SK-N-SH (cell line): ENCODE measurements around the gene WSCD1. TPM values are rescaled to one million over a fixed set of nuclear protein-coding genes. Genes with fewer than 3 reads are reported as not detected.

Experiments
- CTCF ChIA-PET: fragments of 300-600, 350-600 bp; formaldehyde crosslinking; extraction: SDS; loops from one replicate; lab custom pipeline; 2021; lab: Yijun Ruan, JAX
- POLR2A ChIA-PET: fragments of 350-600 bp; sonication (Branson Sonifier 250); formaldehyde crosslinking; extraction: SDS; loops from one replicate; lab custom pipeline; 2020; ENCODE audit warnings: antibody characterized with exemption, inconsistent platforms; lab: Yijun Ruan, JAX
- DNase-seq: peaks from one replicate; pipeline ENCODE4 v3.0.0; 2012
- H2AFZ ChIP-seq: fragments of 200-600 bp; sonication (generic); 2 replicates; pipeline ENCODE4 v1.8.1; 2016; ENCODE audit warnings: antibody characterized with exemption, mild to moderate bottlenecking, low read depth
- H3F3A ChIP-seq: fragments of 200-600 bp; sonication (generic); replicated peaks from 2 replicates; pipeline ENCODE3; 2016; ENCODE audit warnings: antibody characterized with exemption, mild to moderate bottlenecking; ENCODE audit not compliant: insufficient read depth
- H3K27ac ChIP-seq, 2 experiments: fragments of 200-500 bp in 1 of 2; fragments of 200-600 bp in 1 of 2; sonication (Bioruptor generic) in 1 of 2; sonication (generic), shearing (Covaris generic) in 1 of 2; 2 replicates each; pipeline versions ENCODE4 v1.5.1 to v1.6.1; 2014 to 2016; ENCODE audit warnings: low read depth in 2 of 2, inconsistent platforms in 1 of 2, low read length in 1 of 2, mild to moderate bottlenecking in 1 of 2, mixed read lengths in 1 of 2
- H3K27me3 ChIP-seq: fragments of 200-600 bp; sonication (generic), shearing (Covaris generic); 2 replicates; pipeline ENCODE4 v1.6.1; 2016; ENCODE audit warnings: mixed run types; ENCODE audit not compliant: insufficient read depth
- H3K36me3 ChIP-seq, 2 experiments: fragments of 200-500 bp in 1 of 2; fragments of 200-600 bp in 1 of 2; sonication (Bioruptor generic) in 1 of 2; sonication (generic) in 1 of 2; replicated peaks in 1 of 2; 2 replicates each; pipeline versions ENCODE3 to v1.5.1; 2014 to 2016; ENCODE audit warnings: low read length in 1 of 2, mild to moderate bottlenecking in 1 of 2; ENCODE audit not compliant: insufficient read depth in 2 of 2, control insufficient read depth in 1 of 2
- H3K4me1 ChIP-seq, 2 experiments: fragments of 200-500 bp in 1 of 2; fragments of 200-600 bp in 1 of 2; sonication (Bioruptor generic) in 1 of 2; sonication (generic), shearing (Covaris generic) in 1 of 2; 2 replicates each; pipeline versions ENCODE4 v1.5.1 to v1.6.1; 2014 to 2016; ENCODE audit warnings: low read depth in 1 of 2, low read length in 1 of 2, mixed run types in 1 of 2; ENCODE audit not compliant: insufficient read depth in 2 of 2, control insufficient read depth in 1 of 2
- H3K4me2 ChIP-seq: fragments of 200-600 bp; sonication (generic), shearing (Covaris generic); 2 replicates; pipeline ENCODE4 v1.6.1; 2017; ENCODE audit warnings: mixed run types
- H3K4me3 ChIP-seq, 2 experiments: fragments of 200-500 bp in 1 of 2; fragments of 200-600 bp in 1 of 2; sonication (Bioruptor generic) in 1 of 2; sonication (generic), shearing (Covaris generic) in 1 of 2; 2 replicates each; pipeline versions ENCODE4 v1.5.1 to v1.8.1; 2014 to 2016; ENCODE audit warnings: low read depth in 2 of 2, inconsistent platforms in 1 of 2, low read length in 1 of 2, mild to moderate bottlenecking in 1 of 2, mixed read lengths in 1 of 2, moderate library complexity in 1 of 2
- H3K79me2 ChIP-seq: fragments of 200-600 bp; sonication (generic); 2 replicates; pipeline ENCODE4 v1.8.1; 2017; ENCODE audit warnings: mild to moderate bottlenecking; ENCODE audit not compliant: insufficient read depth
- H3K9ac ChIP-seq: fragments of 200-600 bp; sonication (generic); 2 replicates; pipeline ENCODE4 v1.6.1; 2017; ENCODE audit warnings: mixed run types
- H3K9me2 ChIP-seq: fragments of 200-600 bp; sonication (generic); 2 replicates; pipeline ENCODE4 v1.6.1; 2017; ENCODE audit warnings: mixed run types
- H3K9me3 ChIP-seq: fragments of 200-600 bp; sonication (generic); 2 replicates; pipeline ENCODE4 v1.6.1; 2017; ENCODE audit warnings: mixed run types, mild to moderate bottlenecking, moderate library complexity
- H4K20me1 ChIP-seq: fragments of 200-600 bp; sonication (generic); 2 replicates; pipeline ENCODE4 v1.6.1; 2017; ENCODE audit warnings: mild to moderate bottlenecking, mixed run types; ENCODE audit not compliant: insufficient read depth
- CHD2 ChIP-seq: fragments of 150-350 bp; IDR thresholded peaks from 2 replicates; pipeline ENCODE4 v1.6.1; 2018; ENCODE audit warnings: low read length; ENCODE audit not compliant: partially characterized antibody
- EZH2phosphoT487 ChIP-seq: fragments of 200-600 bp; sonication (generic); IDR thresholded peaks from 2 replicates; pipeline ENCODE4 v1.6.1; 2017; ENCODE audit warnings: low read depth, mixed run types, mild to moderate bottlenecking, antibody characterized with exemption, moderate library complexity, borderline replicate concordance
- FOSL2 ChIP-seq: IDR thresholded peaks from 2 replicates; pipeline ENCODE4 v1.4.0; 2012; ENCODE audit warnings: low read depth, mild to moderate bottlenecking, moderate library complexity, borderline replicate concordance
- FOXJ3 ChIP-seq: sonication (generic); formaldehyde crosslinking; IDR thresholded peaks from 2 replicates; pipeline ENCODE4 v1.5.1; 2020; ENCODE audit warnings: mild to moderate bottlenecking, missing genetic modification reagents
- GABPA ChIP-seq: IDR thresholded peaks from 2 replicates; pipeline ENCODE4 v1.4.0; 2012; ENCODE audit warnings: low read depth, mild to moderate bottlenecking
- GATA2 ChIP-seq: sonication (generic); formaldehyde crosslinking; IDR thresholded peaks from 2 replicates; pipeline ENCODE4 v1.5.0; 2020; ENCODE audit warnings: mild to moderate bottlenecking, missing genetic modification reagents
- MEF2A ChIP-seq: IDR thresholded peaks from 2 replicates; pipeline ENCODE4 v1.4.0; 2012; ENCODE audit warnings: low read depth, borderline replicate concordance
- NFIC ChIP-seq: IDR thresholded peaks from 2 replicates; pipeline ENCODE4 v1.4.0; 2012; ENCODE audit warnings: borderline replicate concordance
- POLR2AphosphoS5 ChIP-seq: IDR thresholded peaks from 2 replicates; pipeline ENCODE4 v1.6.1; 2012; ENCODE audit warnings: low read depth, low read length
- RAD21 ChIP-seq: IDR thresholded peaks from 2 replicates; pipeline ENCODE4 v1.6.1; 2012; ENCODE audit warnings: mild to moderate bottlenecking, low read length
- RCOR1 ChIP-seq: fragments of 150-350 bp; IDR thresholded peaks from 2 replicates; pipeline ENCODE4 v1.6.1; 2017; ENCODE audit warnings: antibody characterized with exemption, low read length
- RFX5 ChIP-seq: IDR thresholded peaks from 2 replicates; pipeline ENCODE4 v1.6.1; 2012; ENCODE audit warnings: mild to moderate bottlenecking, improper control_type of control experiment, low read length
- RXRA ChIP-seq: IDR thresholded peaks from 2 replicates; pipeline ENCODE4 v1.4.0; 2012; ENCODE audit warnings: low read depth, mild to moderate bottlenecking, borderline replicate concordance
- SMC3 ChIP-seq: IDR thresholded peaks from 2 replicates; pipeline ENCODE4 v1.6.1; 2012; ENCODE audit warnings: low read depth, low read length, improper control_type of control experiment
- TCF12 ChIP-seq: IDR thresholded peaks from 2 replicates; pipeline ENCODE4 v1.4.0; 2012
- TEAD4 ChIP-seq: IDR thresholded peaks from 2 replicates; pipeline ENCODE4 v1.4.0; 2012; ENCODE audit warnings: mild to moderate bottlenecking, borderline replicate concordance; ENCODE audit not compliant: insufficient read depth
- WGBS: methylation state at CpG from one replicate; pipeline ENCODE4 v1.1.6; 2017; ENCODE audit warnings: low lambda C conversion rate; 5-methylcytosine and 5-hydroxymethylcytosine counted together
- polyA plus RNA-seq, 3 experiments: library from polyadenylated mRNA; depleted of rRNA; stranded (reverse); fragments of >200 nt; gene quantifications; 2 replicates each; pipeline ENCODE4 v1.2.3, GENCODE V29; 2012
- TF ChIP-seq, protein P1 (sequence below): IDR thresholded peaks from 2 replicates; pipeline ENCODE4; 2012

WSCD1 gene
- polyA plus RNA-seq, 1 of the 3 experiments (the other 2 are of a cell fraction) = 0.03 TPM

DNA sequence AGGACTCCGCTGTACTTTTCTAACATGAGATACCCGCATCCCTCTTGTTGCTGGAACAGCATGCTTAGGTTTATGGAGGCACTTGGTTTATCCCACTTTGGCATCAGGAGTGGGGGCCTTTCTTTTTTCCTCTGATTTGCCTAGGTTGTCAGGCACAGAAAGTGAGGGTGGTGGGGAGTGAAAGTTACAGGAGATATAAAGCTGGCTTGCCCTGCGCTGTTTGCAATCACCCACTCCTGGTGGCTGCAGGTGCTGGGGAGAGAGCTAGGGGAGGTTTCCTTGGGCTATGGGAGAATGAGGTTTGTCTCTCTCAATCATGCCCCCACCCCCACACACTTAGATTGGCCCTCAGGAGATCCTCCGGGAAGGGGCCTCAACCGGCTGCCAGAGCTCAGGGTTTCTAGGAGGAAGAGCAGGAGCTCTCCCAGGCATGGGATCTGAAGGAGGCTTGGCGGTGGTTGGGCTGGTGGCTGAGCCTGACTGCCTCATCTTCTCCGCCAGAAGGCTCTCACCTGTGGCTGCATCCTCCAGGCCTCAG lies 1.4 kb downstream of the WSCD1 start (continued):
- TF ChIP-seq FOXJ3 (no peak), RCOR1 (no peak), RFX5 (no peak), POLR2AphosphoS5 (no peak)

DNA sequence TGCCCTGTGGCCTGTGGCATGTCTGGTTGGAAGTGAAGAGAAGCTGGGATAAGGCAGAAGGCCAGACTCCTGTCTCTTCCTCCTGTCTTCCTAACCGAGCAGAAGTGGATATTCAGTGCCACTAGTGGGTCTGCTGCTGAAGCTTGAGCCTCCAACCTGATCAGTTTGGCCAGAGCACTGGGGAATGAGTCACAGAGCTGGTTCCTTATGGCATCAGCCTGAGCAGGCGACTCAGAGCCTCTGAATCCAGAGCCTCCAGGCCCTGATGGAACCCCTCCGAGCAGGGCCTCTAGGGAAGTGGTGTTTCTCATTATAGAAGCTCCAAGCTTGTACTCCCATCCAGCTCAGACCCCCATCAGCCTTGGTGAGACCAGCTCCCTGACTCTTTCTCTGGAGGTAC lies 2.0 kb downstream of the WSCD1 start:
- ChIA-PET CTCF (interaction anchor here (1.9 kb wide), 1 partner anchor 9 kb away, joined by 5 read pairs; no protein-coding TSS in a partner anchor), POLR2A (no interaction called here)
- Histone ChIP-seq H3K4me2 (no peak overlapping the region), H3K4me3 (no peak overlapping the region), H2AFZ (no peak overlapping the region), H3K36me3 (no peaks in the 10 kb centered on the region), H4K20me1 (no peaks in the 10 kb centered on the region), H3K79me2 (no peaks in the 10 kb centered on the region), H3K27me3 (peaks cover 58% of the 10 kb centered on the region)
- TF ChIP-seq TEAD4 (no peak), RFX5 (no peak), RXRA (no peak)
- TF ChIP-seq, all 33 proteins: peak for 0
- WGBS = 29% methylated on average over 1 of the region's 3 CpGs
- Histone ChIP-seq H3K9ac (no peak overlapping the region), H3K9me3 (no peaks in the 10 kb centered on the region), H3K9me2 (no peaks in the 10 kb centered on the region), H3K27ac (no peak overlapping the region), H3K4me1 (peaks cover 0 to 2% of the 10 kb centered on the region in 2 experiments; a peak in 1 of 4 replicates), H3F3A (no peaks in the 10 kb centered on the region)
- no peak for DNase-seq

DNA sequence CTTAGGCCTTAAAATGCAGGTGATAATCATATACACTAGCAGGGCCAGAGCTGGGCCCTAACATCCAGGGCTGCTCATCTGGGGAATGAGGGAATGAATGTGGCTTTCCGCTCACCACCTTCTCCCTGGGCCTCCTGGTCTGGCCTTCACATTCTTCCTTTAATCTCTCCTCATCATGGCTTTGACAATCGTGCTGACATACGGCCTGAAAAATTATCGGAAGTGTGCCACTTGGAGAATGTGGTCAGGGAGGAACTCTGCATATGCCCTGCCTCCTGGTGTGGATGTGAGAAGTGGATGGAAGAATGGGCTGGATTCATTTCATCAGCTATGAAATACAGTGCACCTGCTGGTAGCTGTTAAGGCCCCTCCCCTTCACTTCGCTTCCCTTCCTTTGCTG lies 2.4 kb downstream of the WSCD1 start:
- TF ChIP-seq CHD2 (no peak), EZH2phosphoT487 (no peak), NFIC (no peak), GABPA (no peak), FOXJ3 (no peak), GATA2 (CRISPR knock-in tag) (no peak), TCF12 (no peak), SMC3 (no peak), RFX5 (no peak), MEF2A (no peak), FOSL2 (no peak), RAD21 (no peak)
- TF ChIP-seq, protein P1, sequence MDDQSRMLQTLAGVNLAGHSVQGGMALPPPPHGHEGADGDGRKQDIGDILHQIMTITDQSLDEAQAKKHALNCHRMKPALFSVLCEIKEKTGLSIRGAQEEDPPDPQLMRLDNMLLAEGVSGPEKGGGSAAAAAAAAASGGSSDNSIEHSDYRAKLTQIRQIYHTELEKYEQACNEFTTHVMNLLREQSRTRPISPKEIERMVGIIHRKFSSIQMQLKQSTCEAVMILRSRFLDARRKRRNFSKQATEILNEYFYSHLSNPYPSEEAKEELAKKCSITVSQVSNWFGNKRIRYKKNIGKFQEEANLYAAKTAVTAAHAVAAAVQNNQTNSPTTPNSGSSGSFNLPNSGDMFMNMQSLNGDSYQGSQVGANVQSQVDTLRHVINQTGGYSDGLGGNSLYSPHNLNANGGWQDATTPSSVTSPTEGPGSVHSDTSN = no peak
- TF ChIP-seq, all 33 proteins: peak for 0

More for the DNA sequence above, 2.4 kb downstream of the WSCD1 start:
- no peak overlapping the region for H3K4me2 ChIP-seq
- ChIA-PET POLR2A (no interaction called here), CTCF (interaction anchor here (1.9 kb wide), 1 partner anchor 9 kb away, joined by 5 read pairs; no protein-coding TSS in a partner anchor)
- DNase-seq = no peak
- H3K9ac ChIP-seq = no peak overlapping the region
- H4K20me1 ChIP-seq = no peaks in the 10 kb centered on the region
- H3F3A ChIP-seq = no peaks in the 10 kb centered on the region
- H3K27me3 ChIP-seq = peaks cover 60% of the 10 kb centered on the region
- 51% methylated on average over 5 of the region's 5 CpGs for WGBS
- no peaks in the 10 kb centered on the region for H3K9me3 ChIP-seq
- no peaks in the 10 kb centered on the region for H3K9me2 ChIP-seq
- peaks cover 0 to 2% of the 10 kb centered on the region in 2 experiments; a peak in 1 of 4 replicates for H3K4me1 ChIP-seq
- no peaks in the 10 kb centered on the region for H3K79me2 ChIP-seq
- no peaks in the 10 kb centered on the region for H3K36me3 ChIP-seq
- H2AFZ ChIP-seq = no peak overlapping the region
- H3K27ac ChIP-seq = no peak overlapping the region
- no peak overlapping the region for H3K4me3 ChIP-seq
